PC-9 (cell line): ENCODE results near the gene KLF17.

Experiments used
- EZH2 ChIP-seq: fragments of 200-600 bp; sonication (generic); IDR thresholded peaks from 2 replicates; pipeline ENCODE4 v1.8.0; 2017; ENCODE audit warnings: antibody characterized with exemption, low read depth
- TF ChIP-seq, protein P1 (sequence below): fragments of 200-600 bp; sonication (generic); conservative IDR thresholded peaks from 2 replicates; pipeline ENCODE4 v1.6.1; 2017; ENCODE audit warnings: mixed run types, antibody characterized with exemption, mild to moderate bottlenecking, moderate library complexity

DNA sequence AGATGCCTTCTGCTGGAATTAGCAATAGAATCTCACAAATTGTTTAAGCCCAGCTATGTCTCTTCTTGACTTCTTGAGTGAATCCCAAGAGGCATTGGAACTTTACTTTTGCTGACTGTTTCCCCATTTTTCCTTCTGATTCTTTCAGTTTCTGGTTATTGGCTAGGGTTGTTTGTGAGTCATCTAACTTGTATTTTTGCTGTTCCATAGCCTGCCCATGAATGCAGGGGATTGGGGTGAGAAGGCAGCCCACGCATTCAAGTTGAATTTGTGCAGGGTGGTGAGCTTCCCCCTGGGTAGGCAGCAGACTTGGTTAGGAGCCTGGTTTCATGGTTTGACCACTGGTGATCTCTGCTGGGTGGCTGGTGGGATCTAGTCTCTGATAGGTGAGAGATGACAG is 10.4 kb upstream of the KLF17 start:
- no peak for TF ChIP-seq EZH2
- TF ChIP-seq, protein P1, sequence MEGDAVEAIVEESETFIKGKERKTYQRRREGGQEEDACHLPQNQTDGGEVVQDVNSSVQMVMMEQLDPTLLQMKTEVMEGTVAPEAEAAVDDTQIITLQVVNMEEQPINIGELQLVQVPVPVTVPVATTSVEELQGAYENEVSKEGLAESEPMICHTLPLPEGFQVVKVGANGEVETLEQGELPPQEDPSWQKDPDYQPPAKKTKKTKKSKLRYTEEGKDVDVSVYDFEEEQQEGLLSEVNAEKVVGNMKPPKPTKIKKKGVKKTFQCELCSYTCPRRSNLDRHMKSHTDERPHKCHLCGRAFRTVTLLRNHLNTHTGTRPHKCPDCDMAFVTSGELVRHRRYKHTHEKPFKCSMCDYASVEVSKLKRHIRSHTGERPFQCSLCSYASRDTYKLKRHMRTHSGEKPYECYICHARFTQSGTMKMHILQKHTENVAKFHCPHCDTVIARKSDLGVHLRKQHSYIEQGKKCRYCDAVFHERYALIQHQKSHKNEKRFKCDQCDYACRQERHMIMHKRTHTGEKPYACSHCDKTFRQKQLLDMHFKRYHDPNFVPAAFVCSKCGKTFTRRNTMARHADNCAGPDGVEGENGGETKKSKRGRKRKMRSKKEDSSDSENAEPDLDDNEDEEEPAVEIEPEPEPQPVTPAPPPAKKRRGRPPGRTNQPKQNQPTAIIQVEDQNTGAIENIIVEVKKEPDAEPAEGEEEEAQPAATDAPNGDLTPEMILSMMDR = no peak
